Measurements from ENCODE around the gene MACROD2. TPM values are rescaled to one million over a fixed set of nuclear protein-coding genes. Genes with fewer than 3 reads are reported as not detected.

MACROD2 gene
- total and polyA plus RNA-seq, 4 donors, result 0.66 to 10.5 (median 3.3) TPM

DNA sequence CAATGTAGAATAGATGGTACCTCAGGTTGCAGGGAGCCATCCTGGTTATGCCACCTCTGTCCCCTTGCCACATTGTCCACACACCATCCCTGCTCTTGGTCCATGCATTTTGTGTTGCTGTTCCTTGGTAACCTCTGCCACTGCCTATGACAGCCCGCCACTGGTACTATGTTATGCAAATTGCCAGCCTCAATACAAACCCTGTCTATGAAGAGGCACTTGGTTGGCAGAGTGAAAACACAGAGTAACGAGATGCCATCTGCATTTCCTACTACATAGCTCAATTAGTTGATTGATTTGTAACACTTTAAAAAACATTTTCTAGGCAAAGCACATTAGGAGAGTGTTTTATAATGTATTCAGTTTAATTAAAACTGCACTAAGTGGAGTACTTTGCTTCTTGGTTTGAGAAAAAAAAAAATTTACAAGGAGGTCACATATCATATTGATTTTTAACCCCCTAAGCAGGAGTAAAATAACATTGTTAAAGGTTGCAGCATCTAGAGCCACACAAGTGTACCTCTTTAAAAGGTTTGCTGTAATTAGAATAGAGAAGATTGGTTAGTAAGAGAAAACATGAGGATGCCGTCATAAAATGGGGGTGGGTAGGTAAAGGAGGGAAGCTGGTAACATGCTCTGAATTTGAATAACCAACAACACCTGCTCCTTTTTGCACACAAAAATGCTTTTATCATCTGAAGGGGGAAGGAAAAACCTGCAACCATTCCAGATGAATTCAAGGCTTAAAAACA lies 1760.9 kb downstream of the MACROD2 start:
- Histone ChIP-seq H3K9me3 (ENCODE audit: control insufficient read depth in 4 of 4, low read length in 3 of 4) (no peaks in the 10 kb centered on the region), H3K4me1 (ENCODE audit: control insufficient read depth in 4 of 4, insufficient read depth in 4 of 4, low read length in 3 of 4) (no peaks in the 10 kb centered on the region), H3K27ac (ENCODE audit: low read depth in 1 of 2, low read length in 2 of 2) (no peak overlapping the region), H3K4me3 (ENCODE audit: low read depth in 1 of 3, low read length in 3 of 3) (no peak overlapping the region), H3K27me3 (ENCODE audit: control insufficient read depth in 4 of 4, insufficient read depth in 4 of 4, low read length in 3 of 4) (no peaks in the 10 kb centered on the region), H3K36me3 (ENCODE audit: control insufficient read depth in 4 of 4, insufficient read depth in 3 of 4, low read depth in 1 of 4, low read length in 3 of 4) (no peaks in the 10 kb centered on the region), H3K9ac (ENCODE audit: low read depth in 1 of 2, low read length in 2 of 2) (no peak overlapping the region)
- DNase-seq (ENCODE audit: low spot score), result no peak
- TF ChIP-seq TAF1 (conservative IDR thresholded peaks at IDR 0.05) (no peak), FOXA1 (IDR thresholded peaks at IDR 0.05) (no peak), FOXA2 (IDR thresholded peaks at IDR 0.05) (no peak), EGR1 (IDR thresholded peaks at IDR 0.05; ENCODE audit: low read depth in 2 of 2) (no peak), SP1 (IDR thresholded peaks at IDR 0.05) (no peak), RXRA (IDR thresholded peaks at IDR 0.05) (no peak), RAD21 (IDR thresholded peaks at IDR 0.05) (no peak), HNF4A (conservative IDR thresholded peaks at IDR 0.05) (no peak), YY1 (IDR thresholded peaks at IDR 0.05) (no peak), HNF4G (IDR thresholded peaks at IDR 0.05) (no peak), JUND (IDR thresholded peaks at IDR 0.05) (no peak), NR2F2 (IDR thresholded peaks at IDR 0.05) (no peak), GABPA (IDR thresholded peaks at IDR 0.05 in 1 of 2, conservative IDR thresholded peaks at IDR 0.05 in 1 of 2) (no peak)
- TF ChIP-seq, protein P1, sequence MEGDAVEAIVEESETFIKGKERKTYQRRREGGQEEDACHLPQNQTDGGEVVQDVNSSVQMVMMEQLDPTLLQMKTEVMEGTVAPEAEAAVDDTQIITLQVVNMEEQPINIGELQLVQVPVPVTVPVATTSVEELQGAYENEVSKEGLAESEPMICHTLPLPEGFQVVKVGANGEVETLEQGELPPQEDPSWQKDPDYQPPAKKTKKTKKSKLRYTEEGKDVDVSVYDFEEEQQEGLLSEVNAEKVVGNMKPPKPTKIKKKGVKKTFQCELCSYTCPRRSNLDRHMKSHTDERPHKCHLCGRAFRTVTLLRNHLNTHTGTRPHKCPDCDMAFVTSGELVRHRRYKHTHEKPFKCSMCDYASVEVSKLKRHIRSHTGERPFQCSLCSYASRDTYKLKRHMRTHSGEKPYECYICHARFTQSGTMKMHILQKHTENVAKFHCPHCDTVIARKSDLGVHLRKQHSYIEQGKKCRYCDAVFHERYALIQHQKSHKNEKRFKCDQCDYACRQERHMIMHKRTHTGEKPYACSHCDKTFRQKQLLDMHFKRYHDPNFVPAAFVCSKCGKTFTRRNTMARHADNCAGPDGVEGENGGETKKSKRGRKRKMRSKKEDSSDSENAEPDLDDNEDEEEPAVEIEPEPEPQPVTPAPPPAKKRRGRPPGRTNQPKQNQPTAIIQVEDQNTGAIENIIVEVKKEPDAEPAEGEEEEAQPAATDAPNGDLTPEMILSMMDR (IDR thresholded peaks at IDR 0.05; ENCODE audit: low read depth, low read length, missing input control), result no peak
- TF ChIP-seq, protein P2, sequence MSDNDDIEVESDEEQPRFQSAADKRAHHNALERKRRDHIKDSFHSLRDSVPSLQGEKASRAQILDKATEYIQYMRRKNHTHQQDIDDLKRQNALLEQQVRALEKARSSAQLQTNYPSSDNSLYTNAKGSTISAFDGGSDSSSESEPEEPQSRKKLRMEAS (IDR thresholded peaks at IDR 0.05), result no peak
- TF ChIP-seq, protein P3, sequence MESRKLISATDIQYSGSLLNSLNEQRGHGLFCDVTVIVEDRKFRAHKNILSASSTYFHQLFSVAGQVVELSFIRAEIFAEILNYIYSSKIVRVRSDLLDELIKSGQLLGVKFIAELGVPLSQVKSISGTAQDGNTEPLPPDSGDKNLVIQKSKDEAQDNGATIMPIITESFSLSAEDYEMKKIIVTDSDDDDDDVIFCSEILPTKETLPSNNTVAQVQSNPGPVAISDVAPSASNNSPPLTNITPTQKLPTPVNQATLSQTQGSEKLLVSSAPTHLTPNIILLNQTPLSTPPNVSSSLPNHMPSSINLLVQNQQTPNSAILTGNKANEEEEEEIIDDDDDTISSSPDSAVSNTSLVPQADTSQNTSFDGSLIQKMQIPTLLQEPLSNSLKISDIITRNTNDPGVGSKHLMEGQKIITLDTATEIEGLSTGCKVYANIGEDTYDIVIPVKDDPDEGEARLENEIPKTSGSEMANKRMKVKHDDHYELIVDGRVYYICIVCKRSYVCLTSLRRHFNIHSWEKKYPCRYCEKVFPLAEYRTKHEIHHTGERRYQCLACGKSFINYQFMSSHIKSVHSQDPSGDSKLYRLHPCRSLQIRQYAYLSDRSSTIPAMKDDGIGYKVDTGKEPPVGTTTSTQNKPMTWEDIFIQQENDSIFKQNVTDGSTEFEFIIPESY (IDR thresholded peaks at IDR 0.05), result no peak
- TF ChIP-seq, protein P4, sequence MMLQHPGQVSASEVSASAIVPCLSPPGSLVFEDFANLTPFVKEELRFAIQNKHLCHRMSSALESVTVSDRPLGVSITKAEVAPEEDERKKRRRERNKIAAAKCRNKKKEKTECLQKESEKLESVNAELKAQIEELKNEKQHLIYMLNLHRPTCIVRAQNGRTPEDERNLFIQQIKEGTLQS (IDR thresholded peaks at IDR 0.05), result no peak
- WGBS, result 79% methylated on average over 3 of the region's 3 CpGs

DNA sequence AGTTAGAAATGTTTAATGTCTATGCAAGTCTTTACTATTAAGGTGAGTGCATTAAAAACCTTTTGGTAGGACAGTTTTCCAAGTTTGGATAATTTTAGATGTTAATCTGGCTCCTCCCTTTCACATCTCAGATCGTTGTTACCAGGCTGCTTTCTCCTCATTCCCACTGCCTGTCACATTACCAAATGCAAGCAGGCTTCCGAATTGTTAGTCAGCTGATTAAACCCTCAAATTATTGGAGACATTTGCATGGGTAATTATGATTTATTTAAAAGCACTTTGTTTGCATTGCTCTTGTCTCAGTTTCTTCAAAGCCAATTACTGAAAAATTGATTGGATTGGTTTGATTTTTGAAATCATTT lies 1761.4 kb downstream of the MACROD2 start:
- no peak for DNase-seq (ENCODE audit: low spot score)
- WGBS, result 54% methylated on average over 2 of the region's 2 CpGs
- no peaks in the 10 kb centered on the region for H3K9me3 ChIP-seq (ENCODE audit: control insufficient read depth in 4 of 4, low read length in 3 of 4)
- H3K27me3 ChIP-seq (ENCODE audit: control insufficient read depth in 4 of 4, insufficient read depth in 4 of 4, low read length in 3 of 4), result no peaks in the 10 kb centered on the region
- H3K9ac ChIP-seq (ENCODE audit: low read depth in 1 of 2, low read length in 2 of 2), result no peak overlapping the region
- no peak overlapping the region for H3K27ac ChIP-seq (ENCODE audit: low read depth in 1 of 2, low read length in 2 of 2)
- no peaks in the 10 kb centered on the region for H3K36me3 ChIP-seq (ENCODE audit: control insufficient read depth in 4 of 4, insufficient read depth in 3 of 4, low read depth in 1 of 4, low read length in 3 of 4)
- TF ChIP-seq GABPA (IDR thresholded peaks at IDR 0.05 in 1 of 2, conservative IDR thresholded peaks at IDR 0.05 in 1 of 2) (no peak), EGR1 (IDR thresholded peaks at IDR 0.05; ENCODE audit: low read depth in 2 of 2) (no peak), FOXA2 (IDR thresholded peaks at IDR 0.05) (no peak), FOXA1 (IDR thresholded peaks at IDR 0.05) (no peak), HNF4G (IDR thresholded peaks at IDR 0.05) (no peak), JUND (IDR thresholded peaks at IDR 0.05) (no peak)
- TF ChIP-seq, protein P3 (IDR thresholded peaks at IDR 0.05), result no peak
- TF ChIP-seq, protein P1 (IDR thresholded peaks at IDR 0.05; ENCODE audit: low read depth, low read length, missing input control), result no peak
- no peaks in the 10 kb centered on the region for H3K4me1 ChIP-seq (ENCODE audit: control insufficient read depth in 4 of 4, insufficient read depth in 4 of 4, low read length in 3 of 4)
- no peak overlapping the region for H3K4me3 ChIP-seq (ENCODE audit: low read depth in 1 of 3, low read length in 3 of 3)

Data from liver (tissue), 9 donors.